Stimulated activated CD4-positive, alpha-beta T cell treated with anti-CD3 and anti-CD28 coated beads, Interleukin-2, amount 100 ng/mL, for 48 hours (primary cell): ENCODE results near the gene ANKFN1.
"Not testable (repeated sequence)": the region's sequence is repeated elsewhere in the genome, so short reads cannot be mapped to it uniquely, and the experiment has no call there.

ENCODE experiments used
- DNase-seq, 2 donors: peaks; one replicate each; pipeline ENCODE4 v3.0.0-alpha.2; 2020

The ANKFN1 gene

DNA sequence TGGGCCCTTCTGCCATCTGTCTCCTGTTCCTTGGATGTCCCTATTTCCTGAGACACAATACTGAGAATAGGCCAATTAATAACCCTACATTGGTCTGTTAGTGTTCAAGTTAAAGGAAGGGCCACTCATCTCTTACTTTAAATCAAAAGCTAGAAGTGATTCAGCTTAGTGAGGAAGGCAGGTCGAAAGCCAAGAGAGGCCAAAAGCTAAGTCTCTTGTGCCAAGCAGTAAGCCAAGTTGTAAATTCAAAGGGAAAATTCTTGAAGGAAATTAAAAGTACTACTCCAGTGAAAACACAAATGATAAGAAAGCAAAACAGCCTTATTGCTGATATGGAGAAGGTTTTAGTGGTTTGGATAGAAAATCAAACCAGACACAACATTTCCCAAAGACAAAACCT, 28.8 kb downstream of the ANKFN1 start:
- no peak for DNase-seq

DNA sequence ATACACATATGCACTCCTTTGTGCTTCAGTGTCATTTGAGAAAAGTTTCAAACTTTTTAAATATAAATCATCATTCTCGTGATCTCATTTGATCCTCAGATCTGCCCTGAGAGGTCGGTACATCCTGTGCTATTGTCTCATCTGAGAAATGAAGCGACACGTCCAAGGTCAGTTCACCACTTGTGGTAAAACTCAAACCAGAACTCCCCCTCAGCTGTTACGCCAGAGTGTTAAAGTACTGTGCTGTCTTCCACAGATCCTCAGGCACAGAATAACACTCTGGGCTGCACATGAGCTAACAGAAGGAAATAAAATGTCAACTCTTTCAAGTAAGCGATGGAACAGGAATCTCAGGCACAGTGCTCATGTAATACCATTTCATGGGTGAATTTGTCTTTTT, 31.4 kb downstream of the ANKFN1 start:
- no peak for DNase-seq

- DNase-seq = no peak
Observed at GRCh38 chr17:56185491-56186221, 32.4 kb downstream of the ANKFN1 start.

- no peak for DNase-seq
Observed at GRCh38 chr17:56186222-56186786, 33.0 kb downstream of the ANKFN1 start.

GRCh38 chr17:56203430-56203829, 50.2 kb downstream of the ANKFN1 start:
- DNase-seq = no peak

GRCh38 chr17:56206351-56206750, 53.1 kb downstream of the ANKFN1 start:
- no peak for DNase-seq

DNA sequence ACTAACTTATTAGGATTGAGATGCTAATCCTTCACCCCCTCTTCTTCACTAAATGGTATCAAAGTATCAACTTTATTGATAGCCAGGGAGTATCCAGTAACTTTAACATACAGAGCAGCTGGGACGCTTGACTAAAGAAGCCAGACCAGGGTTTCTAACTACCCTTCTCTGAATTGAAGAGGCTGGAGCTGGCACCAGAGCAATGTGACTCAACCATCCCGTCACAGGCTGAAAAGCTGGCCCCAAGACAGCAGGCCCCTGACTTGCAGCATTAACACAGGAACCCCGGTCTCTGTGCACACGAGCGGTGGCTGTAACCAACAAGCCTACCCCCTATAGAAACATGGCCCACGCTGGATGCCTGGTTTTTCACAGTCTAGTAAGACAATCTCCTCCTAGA, 59.8 kb downstream of the ANKFN1 start:
- DNase-seq = no peak

DNA sequence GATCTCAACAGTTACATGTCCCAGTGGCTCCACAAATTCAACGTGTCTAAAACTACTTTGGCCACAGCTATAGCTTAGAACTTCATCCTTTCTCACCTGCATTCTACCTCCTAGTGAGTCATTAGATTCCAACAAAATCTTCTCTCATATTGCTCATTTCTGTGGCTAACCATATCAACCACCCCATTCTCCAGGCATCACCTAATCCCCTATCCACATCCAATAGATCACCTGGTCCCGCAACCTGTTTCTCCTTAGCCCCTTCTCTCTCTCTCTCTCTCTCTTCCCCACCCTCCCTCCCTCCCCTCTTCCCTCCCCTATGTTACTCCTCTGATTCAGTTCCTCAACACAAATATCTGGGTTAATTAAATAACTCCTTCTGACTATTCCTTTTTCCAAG, 64.6 kb downstream of the ANKFN1 start:
- DNase-seq = no peak

DNA sequence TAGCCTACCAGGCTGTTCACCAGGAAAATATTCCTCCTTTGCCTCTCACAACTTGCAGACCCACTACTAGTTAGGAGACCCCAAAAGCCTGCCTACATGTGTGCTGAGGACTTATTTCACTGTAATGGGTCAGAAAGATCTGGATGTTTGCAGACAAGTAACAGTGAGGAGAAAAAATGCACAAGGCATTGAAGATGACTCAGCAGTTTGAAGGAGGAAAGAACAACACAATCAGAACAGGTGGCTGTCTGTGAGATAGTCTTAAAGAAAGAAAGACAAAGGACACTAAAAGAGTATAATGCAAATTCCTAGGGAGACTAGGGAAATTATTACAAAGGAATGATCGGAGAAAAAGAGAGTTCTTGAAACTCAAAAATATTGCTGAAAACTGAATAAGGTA, 69.0 kb downstream of the ANKFN1 start:
- no peak for DNase-seq

DNA sequence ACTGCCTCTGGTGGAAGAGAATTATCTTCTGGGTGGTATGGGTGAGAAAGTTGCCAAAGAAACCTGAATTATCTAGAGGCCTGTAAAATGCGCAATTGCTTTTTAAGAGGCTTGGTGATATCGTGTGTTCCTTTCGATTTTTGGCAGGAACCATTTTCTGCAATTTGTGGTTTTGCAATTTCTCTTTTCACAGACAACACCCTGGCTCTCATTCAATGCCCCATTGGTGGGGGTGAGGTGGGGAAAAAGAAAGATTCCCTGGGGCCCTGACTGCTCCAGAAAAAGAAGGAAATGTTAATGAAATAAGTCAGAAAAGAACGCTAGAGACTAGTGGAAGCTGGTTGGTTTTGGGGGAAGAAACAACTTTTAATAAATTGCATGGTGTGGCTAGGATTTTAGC, 77.4 kb downstream of the ANKFN1 start:
- no peak for DNase-seq

DNA sequence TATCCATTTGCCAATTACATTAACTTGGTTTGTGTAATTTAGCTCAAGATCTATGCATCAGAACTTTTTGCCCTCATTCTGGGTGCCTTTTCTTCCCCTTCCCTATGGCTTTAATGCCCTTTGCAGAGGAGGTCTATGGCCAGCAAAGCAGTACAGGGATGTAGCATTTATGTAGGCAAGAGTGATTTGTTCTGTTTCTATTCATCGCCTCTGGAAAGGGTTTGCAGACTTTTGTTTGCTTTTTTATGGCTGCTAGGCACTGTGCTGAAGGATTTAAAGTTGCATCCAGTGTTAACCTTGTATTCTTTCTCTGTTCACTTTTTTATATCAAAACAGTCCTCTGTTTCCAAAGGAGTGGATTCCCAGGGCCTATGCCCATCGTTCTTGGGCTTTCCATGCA, 78.0 kb downstream of the ANKFN1 start:
- no peak for DNase-seq

GRCh38 chr17:56231693-56232092, 78.4 kb downstream of the ANKFN1 start:
- DNase-seq = no peak

DNA sequence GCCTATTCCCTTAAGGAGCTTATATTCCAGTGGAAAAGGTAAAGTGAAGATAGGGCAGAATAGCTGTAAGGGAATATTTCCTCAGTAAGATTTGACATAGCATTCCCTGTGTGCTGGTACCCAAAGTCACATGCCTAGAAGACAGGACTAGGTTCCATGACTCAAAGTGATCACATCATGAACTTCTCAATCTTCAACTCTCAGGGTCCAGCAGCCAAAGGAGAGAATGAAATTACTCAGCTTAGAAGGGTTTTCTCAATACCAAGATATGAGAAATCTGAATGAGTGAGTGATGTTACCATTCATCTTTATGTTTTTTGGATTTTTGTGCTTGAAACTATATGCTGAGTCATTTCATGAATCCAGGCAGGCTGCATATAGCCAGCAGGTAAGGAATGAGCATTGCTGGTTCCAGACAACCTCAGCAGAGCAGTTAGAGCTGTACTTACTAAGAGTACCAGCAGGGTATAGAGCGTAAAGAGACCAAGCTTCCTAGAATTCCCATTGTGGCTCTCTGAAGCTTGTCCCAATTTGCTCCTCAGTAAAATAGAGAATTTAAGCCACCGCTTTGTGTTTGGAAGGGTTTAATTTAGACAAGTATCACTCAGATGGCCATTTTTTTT, 91.1 kb downstream of the ANKFN1 start:
- no peak for DNase-seq

- no peak for DNase-seq
Observed at GRCh38 chr17:56247816-56248215, 94.5 kb downstream of the ANKFN1 start.

DNA sequence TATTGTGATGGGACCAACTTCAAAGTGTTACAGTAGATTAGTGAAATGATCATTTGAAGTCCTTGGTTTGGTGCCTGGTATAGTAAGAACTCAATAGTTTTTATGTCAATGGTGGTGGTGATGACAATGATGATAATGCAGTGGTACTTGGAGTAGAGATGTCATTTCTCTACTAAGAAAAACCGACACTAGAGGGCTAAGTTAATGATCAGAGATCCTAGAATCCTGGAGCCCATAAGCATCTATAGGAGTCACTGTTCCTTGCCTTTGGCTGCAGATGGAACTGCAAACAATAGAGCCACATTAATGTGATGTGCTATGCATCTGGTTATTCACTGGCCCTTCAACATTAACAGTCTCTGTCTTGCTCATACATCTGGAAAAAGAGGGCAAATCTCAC, 103.8 kb downstream of the ANKFN1 start:
- no peak for DNase-seq

- DNase-seq = no peak
Observed at GRCh38 chr17:56260376-56261002, 107.2 kb downstream of the ANKFN1 start.

DNA sequence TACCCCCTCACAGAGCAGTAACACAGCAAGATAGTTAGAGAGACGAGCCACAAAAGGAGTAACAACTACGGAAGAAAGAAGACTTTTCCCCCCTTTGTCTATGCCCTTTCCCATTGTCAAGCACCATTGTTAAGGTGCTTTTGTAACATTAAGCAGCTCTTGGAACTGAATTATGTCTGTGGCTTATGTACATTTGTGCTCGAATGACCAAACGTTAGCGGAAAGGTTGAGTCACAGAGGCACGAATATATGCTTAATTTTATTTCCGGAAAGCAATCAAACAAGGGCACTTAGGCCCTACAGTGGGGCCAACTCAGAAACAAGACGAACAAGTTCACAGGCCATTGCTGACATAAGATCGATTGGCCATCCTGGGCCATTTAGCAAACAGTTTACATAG, 109.5 kb downstream of the ANKFN1 start:
- no peak for DNase-seq

DNA sequence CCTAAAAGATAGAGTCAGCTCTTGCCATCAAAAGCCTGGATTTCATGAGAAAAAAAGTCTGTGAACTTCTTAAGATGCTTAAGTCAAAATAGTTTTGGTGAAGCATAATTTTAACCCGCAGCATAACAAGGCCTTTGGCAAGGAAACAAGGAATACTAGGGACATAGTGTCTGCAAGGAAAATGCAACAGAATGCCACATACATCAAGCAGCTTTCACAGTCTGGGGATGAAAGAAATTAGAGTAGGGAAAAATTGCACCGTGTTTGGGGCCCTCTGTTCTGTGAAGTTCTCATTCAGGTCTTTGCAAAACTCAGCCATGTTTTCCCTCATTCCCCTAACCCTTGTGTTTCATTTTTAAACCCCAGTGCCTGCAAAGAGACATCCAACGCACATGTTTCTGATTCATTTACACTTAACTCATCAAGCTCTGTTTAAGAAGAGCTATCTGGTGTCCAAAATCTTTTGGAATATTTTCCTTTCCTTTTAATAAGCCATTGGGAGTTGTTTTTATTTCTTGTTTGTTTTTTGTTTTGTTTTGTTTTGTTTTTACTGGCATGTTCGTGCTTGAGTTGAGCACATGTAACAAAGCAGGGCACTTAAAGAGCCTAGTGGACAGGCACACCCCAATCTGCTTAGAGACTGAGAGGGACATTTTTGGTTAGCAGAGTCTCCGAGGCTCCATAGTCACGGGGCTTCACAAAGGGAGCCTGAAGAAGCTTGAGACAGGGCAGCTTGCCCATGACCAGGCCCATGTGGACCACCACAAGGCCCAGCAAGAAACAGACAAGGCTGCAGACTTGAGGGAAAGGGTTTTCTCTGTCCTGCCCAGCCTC, 116.5 kb downstream of the ANKFN1 start:
- no peak for DNase-seq

GRCh38 chr17:56274491-56274890, 121.2 kb downstream of the ANKFN1 start:
- no peak for DNase-seq

DNA sequence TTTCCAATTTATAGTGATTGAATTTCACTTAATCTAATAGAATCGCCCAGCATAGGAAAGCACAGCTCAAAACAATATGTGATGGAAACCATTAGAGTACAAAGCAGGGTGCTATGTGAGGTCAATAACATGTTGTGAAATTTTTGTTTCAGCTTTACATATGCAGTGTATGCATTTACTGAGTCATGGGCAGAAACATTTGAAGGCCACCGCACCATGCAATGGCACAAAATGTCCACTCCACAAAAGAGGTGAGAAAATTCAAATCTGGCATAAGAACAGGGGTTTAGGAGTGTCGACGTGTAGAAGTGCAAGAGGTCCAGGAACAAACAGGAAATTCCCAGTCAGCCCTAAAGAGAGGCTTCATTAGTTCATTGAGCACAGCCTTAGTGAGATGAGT, 131.2 kb downstream of the ANKFN1 start:
- no peak for DNase-seq

- not testable (repeated sequence) for DNase-seq
Observed at GRCh38 chr17:56288786-56289185, 135.5 kb downstream of the ANKFN1 start.

- no peak for DNase-seq
Observed at GRCh38 chr17:56289321-56289720, 136.0 kb downstream of the ANKFN1 start.
